Lower leg skin (tissue), 3 donors: ENCODE measurements around the gene SLC16A12.

Experiments used
- POLR2A ChIP-seq, 2 donors: fragments of 450-650 bp; IDR thresholded peaks; one replicate each; pipeline ENCODE4 v1.6.1; 2016 to 2017; ENCODE audit warnings: antibody characterized with exemption in 2 of 2, mild to moderate bottlenecking in 1 of 2, moderate library complexity in 1 of 2
- TF ChIP-seq, protein P1 (sequence below), 3 donors: fragments of 450-650 bp; IDR thresholded peaks; one replicate each; pipeline ENCODE4 v1.5.1; 2016; ENCODE audit warnings: antibody characterized with exemption in 3 of 3, mild to moderate bottlenecking in 3 of 3, moderate library complexity in 2 of 3

DNA sequence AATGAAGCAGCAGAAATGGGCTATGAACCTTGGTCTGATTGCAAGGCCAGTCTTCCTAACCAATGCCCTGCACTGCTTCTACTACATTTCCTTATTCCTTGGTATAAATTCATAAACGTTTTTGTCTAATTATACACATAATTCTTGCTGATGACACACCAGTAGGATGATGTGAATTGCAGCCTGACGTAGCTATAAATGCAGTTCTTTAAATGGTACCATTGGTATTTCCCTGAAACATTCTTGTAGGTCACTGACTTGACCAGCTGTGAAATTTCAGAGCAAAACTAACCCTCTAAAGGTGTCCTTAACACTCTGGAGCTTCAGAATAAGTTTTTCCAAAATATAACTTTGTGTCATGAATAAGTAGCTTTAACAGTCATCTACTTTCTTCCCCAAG lies 70.2 kb downstream of the SLC16A12 start:
- no peak for TF ChIP-seq POLR2A (IDR thresholded peaks at IDR 0.05)
- TF ChIP-seq, protein P1, sequence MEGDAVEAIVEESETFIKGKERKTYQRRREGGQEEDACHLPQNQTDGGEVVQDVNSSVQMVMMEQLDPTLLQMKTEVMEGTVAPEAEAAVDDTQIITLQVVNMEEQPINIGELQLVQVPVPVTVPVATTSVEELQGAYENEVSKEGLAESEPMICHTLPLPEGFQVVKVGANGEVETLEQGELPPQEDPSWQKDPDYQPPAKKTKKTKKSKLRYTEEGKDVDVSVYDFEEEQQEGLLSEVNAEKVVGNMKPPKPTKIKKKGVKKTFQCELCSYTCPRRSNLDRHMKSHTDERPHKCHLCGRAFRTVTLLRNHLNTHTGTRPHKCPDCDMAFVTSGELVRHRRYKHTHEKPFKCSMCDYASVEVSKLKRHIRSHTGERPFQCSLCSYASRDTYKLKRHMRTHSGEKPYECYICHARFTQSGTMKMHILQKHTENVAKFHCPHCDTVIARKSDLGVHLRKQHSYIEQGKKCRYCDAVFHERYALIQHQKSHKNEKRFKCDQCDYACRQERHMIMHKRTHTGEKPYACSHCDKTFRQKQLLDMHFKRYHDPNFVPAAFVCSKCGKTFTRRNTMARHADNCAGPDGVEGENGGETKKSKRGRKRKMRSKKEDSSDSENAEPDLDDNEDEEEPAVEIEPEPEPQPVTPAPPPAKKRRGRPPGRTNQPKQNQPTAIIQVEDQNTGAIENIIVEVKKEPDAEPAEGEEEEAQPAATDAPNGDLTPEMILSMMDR (IDR thresholded peaks at IDR 0.05), result no peak
